ENCODE results near the gene LRRN2.
"Not testable (repeated sequence)": the region's sequence is repeated elsewhere in the genome, so short reads cannot be mapped to it uniquely, and the experiment has no call there.

Gene LRRN2

GRCh38 chr1:204692841-204693356, 7.4 kb upstream of the LRRN2 start:
- no peak for DNase-seq (ENCODE audit: low read depth in 4 of 4, low spot score in 1 of 4)

DNA sequence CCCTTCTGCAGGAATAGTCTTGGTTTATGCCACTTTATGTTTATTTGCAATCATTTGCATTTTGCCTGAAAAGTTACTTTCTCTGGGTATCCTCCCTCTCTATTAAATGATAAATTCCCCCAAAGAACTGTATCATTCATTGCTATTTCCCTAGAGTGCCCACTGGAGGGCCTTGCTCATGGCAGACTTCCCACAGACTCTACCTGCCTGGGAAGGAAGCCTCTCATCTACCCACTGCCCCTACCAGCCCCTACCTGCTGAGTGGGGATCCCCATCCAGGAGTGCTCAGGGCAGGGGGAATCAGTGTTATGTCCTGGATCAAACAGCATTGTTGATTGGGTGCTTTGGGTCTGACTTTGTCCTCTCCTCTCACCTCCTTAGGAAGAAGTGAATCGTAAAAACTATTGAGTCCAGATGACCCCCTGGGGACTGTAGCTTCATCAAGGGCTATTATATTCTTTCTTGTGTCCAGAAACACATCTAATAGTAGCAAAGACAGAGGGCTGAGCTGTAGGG, 6.8 kb upstream of the LRRN2 start:
- DNase-seq (ENCODE audit: low read depth in 4 of 4, low spot score in 1 of 4), result no peak

GRCh38 chr1:204691328-204691730, 5.8 kb upstream of the LRRN2 start:
- not testable (repeated sequence) for DNase-seq (ENCODE audit: low read depth in 4 of 4, low spot score in 1 of 4)

DNA sequence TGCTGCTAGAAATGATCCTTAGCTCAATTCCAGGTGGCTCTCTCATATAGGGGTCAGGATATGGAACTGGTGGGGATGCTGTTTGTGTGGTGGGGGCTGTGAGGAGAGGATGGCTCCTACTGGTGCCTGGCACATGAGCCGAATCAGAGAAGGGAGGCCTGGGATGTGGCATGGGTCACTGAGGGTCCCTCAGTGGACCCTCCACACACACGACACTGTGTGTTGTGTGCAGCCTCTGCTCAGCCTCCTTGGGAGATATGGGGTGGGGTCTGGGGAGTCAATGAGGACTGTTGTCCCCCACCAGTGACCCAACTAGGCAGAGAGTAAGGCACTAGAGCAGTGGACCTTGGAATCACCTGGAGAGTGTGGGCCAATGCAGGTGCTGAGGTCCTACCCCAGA, 3.2 kb upstream of the LRRN2 start:
- DNase-seq (ENCODE audit: low read depth in 4 of 4, low spot score in 1 of 4), result no peak

DNA sequence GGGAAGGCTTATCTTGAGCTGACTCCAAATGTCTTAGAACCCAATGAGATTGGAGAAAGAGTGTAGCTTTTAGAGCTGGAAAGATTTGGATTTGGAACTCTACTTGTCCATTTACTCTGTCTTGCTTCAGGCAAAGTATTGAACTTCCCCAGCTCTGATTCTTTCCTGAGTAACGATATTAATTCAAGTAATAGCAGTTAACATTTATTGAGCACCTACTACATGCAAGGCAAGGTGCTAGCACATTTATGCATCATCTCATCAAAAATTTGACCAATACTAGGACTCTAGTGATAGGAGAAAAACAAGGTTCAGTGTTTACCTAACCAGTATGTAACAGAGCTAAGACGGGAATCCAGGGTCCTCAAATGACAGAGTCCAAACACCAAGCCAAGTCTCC, 2.5 kb upstream of the LRRN2 start:
- no peak for DNase-seq (ENCODE audit: low read depth in 4 of 4, low spot score in 1 of 4)

DNA sequence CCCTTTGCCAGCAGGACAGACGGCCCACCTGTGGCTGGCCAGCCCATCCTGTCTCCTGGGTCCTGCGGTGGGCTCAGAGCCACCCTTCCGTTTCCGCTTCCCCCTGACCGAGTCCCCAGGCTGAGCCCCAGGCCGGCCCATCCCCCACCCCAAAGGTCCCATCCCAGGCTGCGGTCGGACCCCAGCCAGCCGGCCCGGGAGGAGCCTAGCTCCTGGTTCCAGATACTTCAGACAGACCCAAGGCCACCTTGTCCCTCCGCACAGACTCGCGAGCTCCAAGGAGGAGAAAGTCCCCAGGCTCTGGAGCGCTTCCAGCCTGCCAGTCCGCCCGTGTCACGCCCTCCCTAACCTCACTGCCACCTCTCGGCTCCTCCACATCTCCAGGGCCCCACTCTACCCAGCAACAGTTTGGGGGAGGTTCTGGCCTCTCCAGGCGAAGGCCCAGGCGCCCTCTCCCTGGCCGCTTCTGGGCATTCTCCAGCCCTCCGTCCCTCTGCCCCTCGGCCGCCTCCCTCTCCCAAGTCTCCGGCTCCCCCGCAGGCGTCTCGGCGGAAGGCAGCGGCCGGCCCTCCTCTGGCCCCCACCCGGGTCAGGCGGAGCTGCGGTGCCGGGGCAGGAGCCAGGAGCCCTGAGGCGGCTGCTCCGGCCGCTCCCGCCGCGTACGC, 835 bp downstream of the LRRN2 start:
- DNase-seq (ENCODE audit: low read depth in 4 of 4, low spot score in 1 of 4), result no peak

DNA sequence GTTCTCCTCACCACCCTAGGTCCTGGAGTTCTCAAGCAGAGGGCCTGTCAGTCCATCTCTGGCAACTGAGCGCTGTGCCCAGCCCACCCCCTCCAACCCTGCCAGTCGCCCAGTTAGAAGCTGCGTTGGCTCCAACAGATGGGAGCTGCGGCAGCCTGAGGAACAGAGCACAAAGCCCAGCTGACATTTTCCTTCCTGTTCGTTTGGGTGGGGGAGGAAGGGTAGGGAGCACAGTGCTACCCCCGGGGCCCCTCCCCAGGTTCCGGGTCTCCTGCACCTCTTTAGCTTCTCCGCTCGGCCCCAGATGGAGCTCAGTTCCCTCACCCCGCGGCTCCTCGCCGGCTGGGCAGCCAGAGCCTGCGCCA, 1.4 kb downstream of the LRRN2 start:
- no peak for DNase-seq (ENCODE audit: low read depth in 4 of 4, low spot score in 1 of 4)

DNA sequence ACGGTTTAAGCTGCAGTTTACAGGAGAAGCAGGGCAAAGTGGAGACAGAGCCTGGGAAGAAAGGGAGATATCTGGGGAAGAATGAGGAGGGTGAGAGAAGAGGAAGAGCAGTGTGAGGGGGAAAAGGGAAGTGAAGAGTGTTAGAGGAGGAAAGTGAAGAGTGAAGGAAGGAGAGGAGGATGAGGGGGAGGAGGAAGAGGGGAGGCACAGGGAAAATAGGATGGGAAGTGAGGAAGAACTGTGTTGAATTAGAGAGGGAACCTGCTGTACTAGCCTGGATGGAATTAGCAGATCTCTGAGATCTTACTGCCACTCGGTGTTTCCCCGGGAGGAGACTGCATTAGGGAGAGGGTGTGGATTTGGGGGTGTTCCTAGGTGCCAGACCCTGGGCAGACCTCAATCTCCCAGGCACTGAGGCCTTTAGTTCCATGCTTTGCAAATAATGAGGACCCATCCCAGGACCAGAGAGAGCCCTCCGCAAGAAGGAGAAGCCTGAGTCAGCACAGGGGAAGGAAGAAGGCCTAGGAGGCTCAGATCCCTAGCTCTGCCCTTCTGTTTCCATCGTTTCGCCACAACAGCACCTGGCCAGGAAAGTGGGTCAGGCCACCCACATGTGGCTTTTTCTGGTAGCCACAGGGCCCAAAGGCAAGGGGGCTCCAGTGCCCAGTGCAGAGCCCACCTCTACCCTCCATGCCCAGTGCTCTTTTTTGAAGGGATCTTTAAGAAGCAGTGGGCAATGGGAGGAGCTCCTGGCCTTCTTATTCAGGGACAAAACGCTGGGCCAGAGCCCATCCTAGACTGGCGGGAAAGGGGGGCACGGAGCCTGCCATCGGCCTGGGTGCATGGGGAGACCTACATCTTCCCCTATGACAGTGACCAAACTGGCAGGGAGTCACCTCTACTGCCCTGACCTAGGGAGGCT, 2.0 kb downstream of the LRRN2 start:
- no peak for DNase-seq (ENCODE audit: low read depth in 4 of 4, low spot score in 1 of 4)

DNA sequence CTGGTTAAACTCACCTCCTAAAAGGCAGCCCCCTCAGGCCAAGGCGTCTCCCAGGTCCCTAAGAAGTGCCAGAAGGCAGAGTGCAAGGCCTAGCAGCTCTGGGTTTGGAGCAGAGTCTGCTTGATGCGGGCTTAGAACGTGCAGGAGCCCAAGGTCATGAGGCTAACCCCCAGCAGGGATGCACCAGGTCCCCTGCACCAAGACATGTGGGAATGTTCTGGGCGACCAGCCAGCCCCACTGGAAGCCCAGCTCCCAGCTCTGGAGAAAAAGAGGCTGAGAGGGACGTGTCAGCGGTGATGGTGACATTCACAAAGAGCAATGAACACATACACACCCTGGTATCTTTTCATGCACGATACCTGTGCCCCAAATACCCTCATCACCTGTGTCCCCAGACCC, 5.1 kb downstream of the LRRN2 start:
- DNase-seq (ENCODE audit: low read depth in 4 of 4, low spot score in 1 of 4), result no peak

GRCh38 chr1:204680051-204680450, 5.5 kb downstream of the LRRN2 start:
- DNase-seq (ENCODE audit: low read depth in 4 of 4, low spot score in 1 of 4), result no peak

GRCh38 chr1:204678721-204679475, 6.6 kb downstream of the LRRN2 start:
- DNase-seq (ENCODE audit: low read depth in 4 of 4, low spot score in 1 of 4), result no peak

GRCh38 chr1:204677864-204678263, 7.7 kb downstream of the LRRN2 start:
- DNase-seq (ENCODE audit: low read depth in 4 of 4, low spot score in 1 of 4), result no peak

DNA sequence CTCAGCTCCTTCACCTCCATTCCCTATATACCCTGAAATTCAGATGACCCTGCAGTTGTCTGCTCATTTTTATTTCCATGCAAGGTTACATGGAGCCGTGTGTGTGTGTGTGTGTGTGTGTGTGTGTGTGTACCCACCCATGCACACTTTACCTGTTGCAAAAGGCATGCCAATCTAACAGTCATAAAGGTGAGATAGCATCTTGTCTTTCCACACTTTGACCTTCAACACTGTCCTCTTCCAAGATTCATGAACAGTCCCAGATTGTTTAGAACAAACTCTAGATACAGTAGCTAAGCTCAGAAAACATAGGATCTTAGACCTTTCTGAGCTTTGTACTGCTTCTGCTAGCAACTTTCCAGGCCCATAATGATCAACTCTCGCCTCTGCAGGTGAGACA, 9.5 kb downstream of the LRRN2 start:
- DNase-seq (ENCODE audit: low read depth in 4 of 4, low spot score in 1 of 4), result no peak

- no peak for DNase-seq (ENCODE audit: low read depth in 4 of 4, low spot score in 1 of 4)
Observed at GRCh38 chr1:204673909-204674649, 11.5 kb downstream of the LRRN2 start.

DNA sequence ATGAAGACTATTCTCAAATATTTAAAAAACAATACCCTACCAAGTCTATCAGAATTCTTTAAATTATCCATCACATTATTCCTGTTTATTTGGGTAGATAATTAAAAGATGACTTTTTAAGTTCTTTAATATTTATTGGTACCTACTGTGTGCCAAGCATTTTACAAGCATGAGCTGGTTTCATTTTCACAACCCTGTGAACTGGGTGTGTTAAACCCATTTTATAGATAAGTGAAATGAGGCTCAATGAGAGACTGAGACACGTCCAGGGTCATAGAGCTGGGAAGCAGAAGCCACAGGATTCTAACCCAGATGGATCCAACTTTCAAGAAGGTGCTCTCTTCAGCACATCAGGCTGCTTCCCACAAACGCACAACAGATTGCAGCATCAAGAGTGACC, 12.3 kb downstream of the LRRN2 start:
- no peak for DNase-seq (ENCODE audit: low read depth in 4 of 4, low spot score in 1 of 4)

- DNase-seq (ENCODE audit: low read depth in 4 of 4, low spot score in 1 of 4), result no peak
Observed at GRCh38 chr1:204672482-204673121, 12.9 kb downstream of the LRRN2 start.

GRCh38 chr1:204672069-204672468, 13.5 kb downstream of the LRRN2 start:
- DNase-seq (ENCODE audit: low read depth in 4 of 4, low spot score in 1 of 4), result no peak

GRCh38 chr1:204670152-204670927, 15.2 kb downstream of the LRRN2 start:
- no peak for DNase-seq (ENCODE audit: low read depth in 4 of 4, low spot score in 1 of 4)

- DNase-seq (ENCODE audit: low read depth in 4 of 4, low spot score in 1 of 4), result no peak
Observed at GRCh38 chr1:204669579-204669978, 16.0 kb downstream of the LRRN2 start.

GRCh38 chr1:204664384-204664651, 21.2 kb downstream of the LRRN2 start:
- DNase-seq (ENCODE audit: low read depth in 4 of 4, low spot score in 1 of 4), result no peak
